ENCODE data around the gene NAP1L3.

GRCh38 chrX:93660575-93660974 is 12.8 kb downstream of the NAP1L3 start:
- TF ChIP-seq CEBPB (IDR thresholded peaks at IDR 0.05; ENCODE audit: low read depth): no peak
- TF ChIP-seq POLR2A (IDR thresholded peaks at IDR 0.05; ENCODE audit: borderline replicate concordance, extremely low read depth, insufficient read depth, insufficient read length): no peak
- TF ChIP-seq CTCF (IDR thresholded peaks at IDR 0.05 in 2 of 3, conservative IDR thresholded peaks at IDR 0.05 in 1 of 3; ENCODE audit: borderline replicate concordance in 1 of 3, insufficient read depth in 1 of 3, low read depth in 2 of 3, low read length in 2 of 3): no peak
- TF ChIP-seq EZH2 (IDR thresholded peaks at IDR 0.05): no peak
- TF ChIP-seq CBX3 (IDR thresholded peaks at IDR 0.05; ENCODE audit: low read depth): no peak
- no peak for TF ChIP-seq POLR2AphosphoS5 (IDR thresholded peaks at IDR 0.05; ENCODE audit: low read depth, low read length)
- TF ChIP-seq EGR1 (IDR thresholded peaks at IDR 0.05; ENCODE audit: low read depth): no peak
- TF ChIP-seq ZBTB33 (IDR thresholded peaks at IDR 0.05; ENCODE audit: extremely low read depth, insufficient replicate concordance, low read length): no peak
- no peak for TF ChIP-seq REST (IDR thresholded peaks at IDR 0.05; ENCODE audit: low read depth)
- TF ChIP-seq RAD21 (IDR thresholded peaks at IDR 0.05; ENCODE audit: low read depth): no peak
- TF ChIP-seq FOSL1 (IDR thresholded peaks at IDR 0.05; ENCODE audit: low read depth): no peak
